Measurements from ENCODE around the gene NAA60.

DNA sequence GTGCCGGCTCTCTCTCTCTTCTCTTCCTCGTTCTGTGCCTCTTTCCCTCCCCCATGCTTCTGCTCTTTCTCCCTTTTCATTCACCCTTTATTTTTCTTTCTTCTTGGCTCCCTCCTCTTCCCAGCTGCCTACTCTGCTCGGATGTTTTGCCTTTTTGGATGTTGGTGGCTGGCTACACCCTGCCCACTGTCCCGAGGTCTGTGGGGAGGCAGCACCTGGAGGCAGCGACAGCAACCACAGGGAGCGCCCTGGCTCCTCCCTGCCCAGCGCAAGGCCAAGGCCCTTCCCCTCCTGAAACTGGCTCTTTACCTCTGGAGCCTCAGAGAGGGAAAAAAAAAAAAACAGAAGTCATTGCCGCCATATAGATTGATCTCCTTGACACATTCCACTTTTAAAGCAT, 77.4 kb downstream of the NAA60 start:
- TF ChIP-seq BHLHE40 (IDR thresholded peaks at IDR 0.05; ENCODE audit: borderline replicate concordance) (no peak), FOXM1 (IDR thresholded peaks at IDR 0.05; ENCODE audit: borderline replicate concordance) (no peak)

All from HEK293T (cell line).